GM23338 (cell line): ENCODE results near the gene APOL1. TPM values are rescaled to one million over a fixed set of nuclear protein-coding genes. Genes with fewer than 3 reads are reported as not detected.

Source experiments
- ATAC-seq: fragments of 200-7000 bp; cut with Tn5 transposase; 3 replicates; pipeline ENCODE4 v1.9.1; 2020
- DNase-seq: peaks from one replicate; pipeline ENCODE4 v3.0.0-alpha.2; 2015; ENCODE audit warnings: low spot score
- H2AFZ ChIP-seq: fragments of 200-600 bp; sonication (generic); 2 replicates; pipeline ENCODE4 v1.8.0; 2016; ENCODE audit warnings: antibody characterized with exemption, mild to moderate bottlenecking, moderate library complexity
- H3F3A ChIP-seq: fragments of 200-600 bp; sonication (generic); replicated peaks from 2 replicates; pipeline ENCODE4 v1.8.0; 2017; ENCODE audit warnings: antibody characterized with exemption, mixed run types, low read depth
- H3K27ac ChIP-seq: fragments of 200-600 bp; sonication (generic); 2 replicates; pipeline ENCODE4 v1.6.1; 2016; ENCODE audit warnings: low read depth
- H3K27me3 ChIP-seq: fragments of 200-600 bp; sonication (generic); 2 replicates; pipeline ENCODE4 v1.8.0; 2016; ENCODE audit warnings: mild to moderate bottlenecking, mixed run types, moderate library complexity; ENCODE audit not compliant: insufficient read depth
- H3K36me3 ChIP-seq: fragments of 200-600 bp; sonication (generic); 2 replicates; pipeline ENCODE4 v1.8.0; 2016; ENCODE audit warnings: mild to moderate bottlenecking; ENCODE audit not compliant: insufficient read depth
- H3K4me1 ChIP-seq: fragments of 200-600 bp; sonication (generic); 2 replicates; pipeline ENCODE4 v1.8.0; 2016; ENCODE audit warnings: mild to moderate bottlenecking, moderate library complexity; ENCODE audit not compliant: insufficient read depth
- H3K4me2 ChIP-seq: fragments of 200-600 bp; sonication (generic); 2 replicates; pipeline ENCODE4 v1.7.1; 2017; ENCODE audit warnings: mixed run types
- H3K4me3 ChIP-seq: fragments of 200-600 bp; sonication (generic); 2 replicates; pipeline ENCODE4 v1.6.1; 2016; ENCODE audit warnings: mixed run types
- H3K79me2 ChIP-seq: fragments of 200-600 bp; sonication (generic); replicated peaks from 2 replicates; pipeline ENCODE4 v1.8.0; 2017; ENCODE audit warnings: mild to moderate bottlenecking; ENCODE audit not compliant: insufficient read depth
- H3K9me2 ChIP-seq: fragments of 200-600 bp; sonication (generic); 2 replicates; pipeline ENCODE4 v1.8.0; 2017; ENCODE audit not compliant: insufficient read depth
- H4K20me1 ChIP-seq: fragments of 200-600 bp; sonication (generic); replicated peaks from 2 replicates; pipeline ENCODE4 v1.8.0; 2017; ENCODE audit warnings: mild to moderate bottlenecking; ENCODE audit not compliant: insufficient read depth
- H3K27ac Mint-ChIP-seq: 2 replicates; pipeline ENCODE4 v1.8.0; 2020; ENCODE audit warnings: inconsistent platforms, mild to moderate bottlenecking, moderate library complexity, mixed read lengths
- H3K27me3 Mint-ChIP-seq: 3 replicates; pipeline ENCODE4 v1.8.0; 2022; ENCODE audit warnings: low read depth, mild to moderate bottlenecking, moderate library complexity, mixed read lengths, inconsistent platforms; ENCODE audit not compliant: insufficient read depth, poor library complexity
- H3K36me3 Mint-ChIP-seq: 3 replicates; pipeline ENCODE4 v1.8.0; 2021; ENCODE audit warnings: low read depth, mild to moderate bottlenecking, inconsistent platforms, moderate library complexity, mixed read lengths
- H3K4me1 Mint-ChIP-seq: 3 replicates; pipeline ENCODE4 v1.8.0; 2020; ENCODE audit warnings: mild to moderate bottlenecking, inconsistent platforms, mixed read lengths
- H3K4me3 Mint-ChIP-seq: 3 replicates; pipeline ENCODE4 v1.8.0; 2021; ENCODE audit warnings: moderate library complexity, mild to moderate bottlenecking, inconsistent platforms, mixed read lengths
- H3K9me3 Mint-ChIP-seq: 3 replicates; pipeline ENCODE4 v1.8.0; 2020; ENCODE audit warnings: moderate library complexity, mild to moderate bottlenecking, inconsistent platforms, mixed read lengths
- CREB1 ChIP-seq: fragments of 250-450 bp; sonication (Bioruptor Pico); IDR thresholded peaks from 2 replicates; pipeline ENCODE4 v1.5.0; 2020; ENCODE audit warnings: low read depth, mild to moderate bottlenecking, moderate library complexity
- EZH2 ChIP-seq: fragments of 200-600 bp; sonication (generic); IDR thresholded peaks from one replicate; pipeline ENCODE4 v1.8.0; 2017; ENCODE audit warnings: antibody characterized with exemption, mild to moderate bottlenecking, low read depth; ENCODE audit not compliant: unreplicated experiment
- EZH2phosphoT487 ChIP-seq: fragments of 200-600 bp; sonication (generic); IDR thresholded peaks from one replicate; pipeline ENCODE4 v1.8.1; 2018; ENCODE audit warnings: antibody characterized with exemption; ENCODE audit not compliant: unreplicated experiment
- JUNB ChIP-seq: IDR thresholded peaks from one replicate; pipeline ENCODE4 v1.6.1; 2016; ENCODE audit warnings: antibody characterized with exemption; ENCODE audit not compliant: unreplicated experiment
- NANOG ChIP-seq: IDR thresholded peaks from 2 replicates; pipeline ENCODE4 v1.6.1; 2016; ENCODE audit warnings: antibody characterized with exemption, borderline replicate concordance
- POLR2AphosphoS5 ChIP-seq: IDR thresholded peaks from 2 replicates; pipeline ENCODE4 v1.6.1; 2016; ENCODE audit warnings: antibody characterized with exemption, low read depth
- STAT1 ChIP-seq: IDR thresholded peaks from one replicate; pipeline ENCODE4 v1.6.1; 2016; ENCODE audit warnings: antibody characterized with exemption; ENCODE audit not compliant: unreplicated experiment
- ZNF114 ChIP-seq: fragments of 250-450 bp; sonication (Bioruptor Pico); IDR thresholded peaks from 2 replicates; pipeline ENCODE4 v1.5.0; 2020; ENCODE audit warnings: mild to moderate bottlenecking, moderate library complexity
- ZNF331 ChIP-seq: fragments of 250-450 bp; sonication (Bioruptor Pico); IDR thresholded peaks from 2 replicates; pipeline ENCODE4 v1.5.0; 2020; ENCODE audit warnings: low read depth, mild to moderate bottlenecking, moderate library complexity
- polyA plus RNA-seq: library from polyadenylated mRNA; unstranded; fragments of >200 nt; fragmentation: Nextera tagmentation; extraction: Ambion mirVana; gene quantifications from 2 replicates; pipeline ENCODE4 v1.2.1, GENCODE V29; 2016
- total RNA-seq: library from RNA; depleted of rRNA; stranded (reverse); fragments of >200 nt; shearing (Covaris generic); gene quantifications from 2 replicates; pipeline ENCODE4 v1.2.3, GENCODE V29; 2014
- TF ChIP-seq, protein P1 (sequence below): IDR thresholded peaks from one replicate; pipeline ENCODE4 v1.6.1; 2018; ENCODE audit warnings: antibody characterized with exemption; ENCODE audit not compliant: unreplicated experiment
- TF ChIP-seq, protein P2 (sequence below), 2 experiments: fragments of 200-600 bp in 1 of 2; sonication (generic) in 1 of 2; conservative IDR thresholded peaks; 2 replicates each; pipeline versions ENCODE4 v1.5.1 to v1.6.1; 2016 to 2017; ENCODE audit warnings: antibody characterized with exemption in 2 of 2, low read depth in 2 of 2, mild to moderate bottlenecking in 2 of 2, moderate library complexity in 1 of 2
- TF ChIP-seq, protein P3 (sequence below): IDR thresholded peaks from 2 replicates; pipeline ENCODE4 v1.6.1; 2016; ENCODE audit warnings: antibody characterized with exemption
- TF ChIP-seq, protein P4 (sequence below): fragments of 250-450 bp; sonication (Bioruptor Pico); IDR thresholded peaks from 2 replicates; pipeline ENCODE4 v1.5.0; 2020; ENCODE audit warnings: mild to moderate bottlenecking, moderate library complexity

Gene APOL1
- total and polyA plus RNA-seq, 2 experiments from 2014 or later = 0.11 TPM; not detected in 1

DNA sequence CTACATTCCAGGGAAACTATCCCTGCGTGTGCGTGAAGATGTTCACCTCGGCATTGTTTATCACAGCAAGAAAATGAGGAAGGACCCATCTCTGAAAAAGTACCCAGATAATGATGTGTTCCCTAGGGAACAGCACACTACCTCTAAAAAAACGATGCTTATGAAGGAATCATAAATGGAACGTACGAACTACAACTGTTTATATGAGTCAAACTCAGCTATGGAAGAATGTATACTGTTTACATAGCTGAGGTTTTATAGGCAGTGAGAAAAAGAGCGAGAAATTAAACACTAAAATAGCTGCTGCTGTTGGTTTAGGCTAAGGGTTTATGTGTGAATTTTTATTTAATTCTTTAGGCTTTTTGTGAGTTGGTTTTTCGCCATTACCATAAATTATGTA, 48.9 kb downstream of the APOL1 start:
- Histone ChIP-seq H3K4me3 (no peak overlapping the region), H3K27ac (no peak overlapping the region), H3K79me2 (peaks cover 3% of the 10 kb centered on the region; the same call in 1 of the 2 replicates), H3K36me3 (peaks cover 56% of the 10 kb centered on the region), H3K27me3 (no peaks in the 10 kb centered on the region), H2AFZ (no peak overlapping the region), H3F3A (peaks cover 13% of the 10 kb centered on the region; the same call in 1 of the 2 replicates), H3K4me2 (no peak overlapping the region), H3K9me2 (no peaks in the 10 kb centered on the region), H3K4me1 (no peaks in the 10 kb centered on the region), H4K20me1 (peaks cover 7% of the 10 kb centered on the region)
- Mint-ChIP-seq H3K4me1 (no peaks in the 10 kb centered on the region; the same call in 2 of the 3 replicates), H3K27ac (peak overlapping the region; percentile 9; the same call in 1 of the 2 replicates), H3K36me3 (peaks cover 96% of the 10 kb centered on the region), H3K27me3 (peaks cover 9% of the 10 kb centered on the region), H3K4me3 (no peak overlapping the region), H3K9me3 (no peaks in the 10 kb centered on the region)
- DNase-seq (no peak), ATAC-seq (no peak)
- TF ChIP-seq JUNB (no peak), ZNF114 (CRISPR knock-in tag) (no peak), EZH2phosphoT487 (no peak), NANOG (no peak), POLR2AphosphoS5 (no peak), CREB1 (CRISPR knock-in tag) (no peak), EZH2 (no peak), ZNF331 (CRISPR knock-in tag) (no peak), STAT1 (no peak)
- TF ChIP-seq, protein P1, sequence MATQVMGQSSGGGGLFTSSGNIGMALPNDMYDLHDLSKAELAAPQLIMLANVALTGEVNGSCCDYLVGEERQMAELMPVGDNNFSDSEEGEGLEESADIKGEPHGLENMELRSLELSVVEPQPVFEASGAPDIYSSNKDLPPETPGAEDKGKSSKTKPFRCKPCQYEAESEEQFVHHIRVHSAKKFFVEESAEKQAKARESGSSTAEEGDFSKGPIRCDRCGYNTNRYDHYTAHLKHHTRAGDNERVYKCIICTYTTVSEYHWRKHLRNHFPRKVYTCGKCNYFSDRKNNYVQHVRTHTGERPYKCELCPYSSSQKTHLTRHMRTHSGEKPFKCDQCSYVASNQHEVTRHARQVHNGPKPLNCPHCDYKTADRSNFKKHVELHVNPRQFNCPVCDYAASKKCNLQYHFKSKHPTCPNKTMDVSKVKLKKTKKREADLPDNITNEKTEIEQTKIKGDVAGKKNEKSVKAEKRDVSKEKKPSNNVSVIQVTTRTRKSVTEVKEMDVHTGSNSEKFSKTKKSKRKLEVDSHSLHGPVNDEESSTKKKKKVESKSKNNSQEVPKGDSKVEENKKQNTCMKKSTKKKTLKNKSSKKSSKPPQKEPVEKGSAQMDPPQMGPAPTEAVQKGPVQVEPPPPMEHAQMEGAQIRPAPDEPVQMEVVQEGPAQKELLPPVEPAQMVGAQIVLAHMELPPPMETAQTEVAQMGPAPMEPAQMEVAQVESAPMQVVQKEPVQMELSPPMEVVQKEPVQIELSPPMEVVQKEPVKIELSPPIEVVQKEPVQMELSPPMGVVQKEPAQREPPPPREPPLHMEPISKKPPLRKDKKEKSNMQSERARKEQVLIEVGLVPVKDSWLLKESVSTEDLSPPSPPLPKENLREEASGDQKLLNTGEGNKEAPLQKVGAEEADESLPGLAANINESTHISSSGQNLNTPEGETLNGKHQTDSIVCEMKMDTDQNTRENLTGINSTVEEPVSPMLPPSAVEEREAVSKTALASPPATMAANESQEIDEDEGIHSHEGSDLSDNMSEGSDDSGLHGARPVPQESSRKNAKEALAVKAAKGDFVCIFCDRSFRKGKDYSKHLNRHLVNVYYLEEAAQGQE = no peak
- TF ChIP-seq, protein P2, sequence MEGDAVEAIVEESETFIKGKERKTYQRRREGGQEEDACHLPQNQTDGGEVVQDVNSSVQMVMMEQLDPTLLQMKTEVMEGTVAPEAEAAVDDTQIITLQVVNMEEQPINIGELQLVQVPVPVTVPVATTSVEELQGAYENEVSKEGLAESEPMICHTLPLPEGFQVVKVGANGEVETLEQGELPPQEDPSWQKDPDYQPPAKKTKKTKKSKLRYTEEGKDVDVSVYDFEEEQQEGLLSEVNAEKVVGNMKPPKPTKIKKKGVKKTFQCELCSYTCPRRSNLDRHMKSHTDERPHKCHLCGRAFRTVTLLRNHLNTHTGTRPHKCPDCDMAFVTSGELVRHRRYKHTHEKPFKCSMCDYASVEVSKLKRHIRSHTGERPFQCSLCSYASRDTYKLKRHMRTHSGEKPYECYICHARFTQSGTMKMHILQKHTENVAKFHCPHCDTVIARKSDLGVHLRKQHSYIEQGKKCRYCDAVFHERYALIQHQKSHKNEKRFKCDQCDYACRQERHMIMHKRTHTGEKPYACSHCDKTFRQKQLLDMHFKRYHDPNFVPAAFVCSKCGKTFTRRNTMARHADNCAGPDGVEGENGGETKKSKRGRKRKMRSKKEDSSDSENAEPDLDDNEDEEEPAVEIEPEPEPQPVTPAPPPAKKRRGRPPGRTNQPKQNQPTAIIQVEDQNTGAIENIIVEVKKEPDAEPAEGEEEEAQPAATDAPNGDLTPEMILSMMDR (conservative IDR thresholded peaks at IDR 0.05; ENCODE audit: low read depth in 2 of 2) = no peak
- TF ChIP-seq, protein P3, sequence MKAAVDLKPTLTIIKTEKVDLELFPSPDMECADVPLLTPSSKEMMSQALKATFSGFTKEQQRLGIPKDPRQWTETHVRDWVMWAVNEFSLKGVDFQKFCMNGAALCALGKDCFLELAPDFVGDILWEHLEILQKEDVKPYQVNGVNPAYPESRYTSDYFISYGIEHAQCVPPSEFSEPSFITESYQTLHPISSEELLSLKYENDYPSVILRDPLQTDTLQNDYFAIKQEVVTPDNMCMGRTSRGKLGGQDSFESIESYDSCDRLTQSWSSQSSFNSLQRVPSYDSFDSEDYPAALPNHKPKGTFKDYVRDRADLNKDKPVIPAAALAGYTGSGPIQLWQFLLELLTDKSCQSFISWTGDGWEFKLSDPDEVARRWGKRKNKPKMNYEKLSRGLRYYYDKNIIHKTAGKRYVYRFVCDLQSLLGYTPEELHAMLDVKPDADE = no peak
- TF ChIP-seq, protein P4, sequence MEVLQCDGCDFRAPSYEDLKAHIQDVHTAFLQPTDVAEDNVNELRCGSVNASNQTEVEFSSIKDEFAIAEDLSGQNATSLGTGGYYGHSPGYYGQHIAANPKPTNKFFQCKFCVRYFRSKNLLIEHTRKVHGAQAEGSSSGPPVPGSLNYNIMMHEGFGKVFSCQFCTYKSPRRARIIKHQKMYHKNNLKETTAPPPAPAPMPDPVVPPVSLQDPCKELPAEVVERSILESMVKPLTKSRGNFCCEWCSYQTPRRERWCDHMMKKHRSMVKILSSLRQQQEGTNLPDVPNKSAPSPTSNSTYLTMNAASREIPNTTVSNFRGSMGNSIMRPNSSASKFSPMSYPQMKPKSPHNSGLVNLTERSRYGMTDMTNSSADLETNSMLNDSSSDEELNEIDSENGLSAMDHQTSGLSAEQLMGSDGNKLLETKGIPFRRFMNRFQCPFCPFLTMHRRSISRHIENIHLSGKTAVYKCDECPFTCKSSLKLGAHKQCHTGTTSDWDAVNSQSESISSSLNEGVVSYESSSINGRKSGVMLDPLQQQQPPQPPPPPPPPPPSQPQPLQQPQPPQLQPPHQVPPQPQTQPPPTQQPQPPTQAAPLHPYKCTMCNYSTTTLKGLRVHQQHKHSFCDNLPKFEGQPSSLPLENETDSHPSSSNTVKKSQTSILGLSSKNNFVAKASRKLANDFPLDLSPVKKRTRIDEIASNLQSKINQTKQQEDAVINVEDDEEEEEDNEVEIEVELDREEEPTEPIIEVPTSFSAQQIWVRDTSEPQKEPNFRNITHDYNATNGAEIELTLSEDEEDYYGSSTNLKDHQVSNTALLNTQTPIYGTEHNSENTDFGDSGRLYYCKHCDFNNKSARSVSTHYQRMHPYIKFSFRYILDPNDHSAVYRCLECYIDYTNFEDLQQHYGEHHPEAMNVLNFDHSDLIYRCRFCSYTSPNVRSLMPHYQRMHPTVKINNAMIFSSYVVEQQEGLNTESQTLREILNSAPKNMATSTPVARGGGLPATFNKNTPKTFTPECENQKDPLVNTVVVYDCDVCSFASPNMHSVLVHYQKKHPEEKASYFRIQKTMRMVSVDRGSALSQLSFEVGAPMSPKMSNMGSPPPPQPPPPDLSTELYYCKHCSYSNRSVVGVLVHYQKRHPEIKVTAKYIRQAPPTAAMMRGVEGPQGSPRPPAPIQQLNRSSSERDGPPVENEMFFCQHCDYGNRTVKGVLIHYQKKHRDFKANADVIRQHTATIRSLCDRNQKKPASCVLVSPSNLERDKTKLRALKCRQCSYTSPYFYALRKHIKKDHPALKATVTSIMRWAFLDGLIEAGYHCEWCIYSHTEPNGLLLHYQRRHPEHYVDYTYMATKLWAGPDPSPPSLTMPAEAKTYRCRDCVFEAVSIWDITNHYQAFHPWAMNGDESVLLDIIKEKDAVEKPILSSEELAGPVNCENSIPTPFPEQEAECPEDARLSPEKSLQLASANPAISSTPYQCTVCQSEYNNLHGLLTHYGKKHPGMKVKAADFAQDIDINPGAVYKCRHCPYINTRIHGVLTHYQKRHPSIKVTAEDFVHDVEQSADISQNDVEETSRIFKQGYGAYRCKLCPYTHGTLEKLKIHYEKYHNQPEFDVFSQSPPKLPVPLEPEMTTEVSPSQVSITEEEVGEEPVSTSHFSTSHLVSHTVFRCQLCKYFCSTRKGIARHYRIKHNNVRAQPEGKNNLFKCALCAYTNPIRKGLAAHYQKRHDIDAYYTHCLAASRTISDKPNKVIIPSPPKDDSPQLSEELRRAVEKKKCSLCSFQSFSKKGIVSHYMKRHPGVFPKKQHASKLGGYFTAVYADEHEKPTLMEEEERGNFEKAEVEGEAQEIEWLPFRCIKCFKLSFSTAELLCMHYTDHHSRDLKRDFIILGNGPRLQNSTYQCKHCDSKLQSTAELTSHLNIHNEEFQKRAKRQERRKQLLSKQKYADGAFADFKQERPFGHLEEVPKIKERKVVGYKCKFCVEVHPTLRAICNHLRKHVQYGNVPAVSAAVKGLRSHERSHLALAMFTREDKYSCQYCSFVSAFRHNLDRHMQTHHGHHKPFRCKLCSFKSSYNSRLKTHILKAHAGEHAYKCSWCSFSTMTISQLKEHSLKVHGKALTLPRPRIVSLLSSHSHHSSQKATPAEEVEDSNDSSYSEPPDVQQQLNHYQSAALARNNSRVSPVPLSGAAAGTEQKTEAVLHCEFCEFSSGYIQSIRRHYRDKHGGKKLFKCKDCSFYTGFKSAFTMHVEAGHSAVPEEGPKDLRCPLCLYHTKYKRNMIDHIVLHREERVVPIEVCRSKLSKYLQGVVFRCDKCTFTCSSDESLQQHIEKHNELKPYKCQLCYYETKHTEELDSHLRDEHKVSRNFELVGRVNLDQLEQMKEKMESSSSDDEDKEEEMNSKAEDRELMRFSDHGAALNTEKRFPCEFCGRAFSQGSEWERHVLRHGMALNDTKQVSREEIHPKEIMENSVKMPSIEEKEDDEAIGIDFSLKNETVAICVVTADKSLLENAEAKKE (CRISPR knock-in tag) = no peak
